ENCODE data around the gene DCK. TPM values are rescaled to one million over a fixed set of nuclear protein-coding genes. Genes with fewer than 3 reads are reported as not detected.
"Not testable (repeated sequence)": the region's sequence is repeated elsewhere in the genome, so short reads cannot be mapped to it uniquely, and the experiment has no call there.

DCK gene
- total and polyA plus RNA-seq, 2 experiments from 2014 or later, result 16.9 to 25.1 TPM

- no peak for TF ChIP-seq REST (IDR thresholded peaks at IDR 0.05; ENCODE audit: unreplicated experiment)
- TF ChIP-seq NANOG (IDR thresholded peaks at IDR 0.05; ENCODE audit: borderline replicate concordance), result no peak
- TF ChIP-seq JUNB (IDR thresholded peaks at IDR 0.05; ENCODE audit: unreplicated experiment), result no peak
- TF ChIP-seq ZNF114 (CRISPR knock-in tag; IDR thresholded peaks at IDR 0.05), result no peak
- TF ChIP-seq EZH2phosphoT487 (IDR thresholded peaks at IDR 0.05; ENCODE audit: unreplicated experiment), result no peak
These were observed 18.0 kb downstream of the DCK start (continued) for GRCh38 chr4:71011451-71011850.

GRCh38 chr4:71017391-71017790, 23.9 kb downstream of the DCK start:
- H2AFZ ChIP-seq; H3K4me2 ChIP-seq; H3K27me3 ChIP-seq (ENCODE audit: insufficient read depth); H3K4me1 ChIP-seq (ENCODE audit: insufficient read depth); ATAC-seq; H4K20me1 ChIP-seq (replicated peaks; ENCODE audit: insufficient read depth); H3K36me3 ChIP-seq (ENCODE audit: insufficient read depth); H3F3A ChIP-seq (replicated peaks; ENCODE audit: low read depth); H3K4me1 Mint-ChIP-seq; H3K27me3 Mint-ChIP-seq (ENCODE audit: insufficient read depth, low read depth, poor library complexity); H3K4me3 ChIP-seq; DNase-seq (ENCODE audit: low spot score); H3K9me2 ChIP-seq (ENCODE audit: insufficient read depth); H3K27ac ChIP-seq (ENCODE audit: low read depth); H3K27ac Mint-ChIP-seq; H3K4me3 Mint-ChIP-seq: not testable (repeated sequence)
- Mint-ChIP-seq H3K9me3 (peaks cover 33% of the 10 kb centered on the region), H3K36me3 (ENCODE audit: low read depth) (peaks cover 47% of the 10 kb centered on the region)
- peaks cover 22% of the 10 kb centered on the region for H3K79me2 ChIP-seq (replicated peaks; ENCODE audit: insufficient read depth)

GRCh38 chr4:71020611-71021010, 27.2 kb downstream of the DCK start:
- no peak overlapping the region for H3K4me3 Mint-ChIP-seq
- TF ChIP-seq EZH2phosphoT487 (IDR thresholded peaks at IDR 0.05; ENCODE audit: unreplicated experiment), result no peak
- TF ChIP-seq EZH2 (IDR thresholded peaks at IDR 0.05; ENCODE audit: low read depth, unreplicated experiment), result no peak
- no peak for TF ChIP-seq ETS1 (IDR thresholded peaks at IDR 0.05)
- TF ChIP-seq JUNB (IDR thresholded peaks at IDR 0.05; ENCODE audit: unreplicated experiment), result no peak
- no peak for TF ChIP-seq CTCF (conservative IDR thresholded peaks at IDR 0.05; ENCODE audit: low read depth in 2 of 2)
- no peak for TF ChIP-seq ZNF331 (CRISPR knock-in tag; IDR thresholded peaks at IDR 0.05; ENCODE audit: low read depth)
- no peak for TF ChIP-seq POLR2AphosphoS5 (IDR thresholded peaks at IDR 0.05; ENCODE audit: low read depth)
- no peak for TF ChIP-seq NANOG (IDR thresholded peaks at IDR 0.05; ENCODE audit: borderline replicate concordance)
- TF ChIP-seq STAT1 (IDR thresholded peaks at IDR 0.05; ENCODE audit: unreplicated experiment), result no peak
- no peak for TF ChIP-seq REST (IDR thresholded peaks at IDR 0.05; ENCODE audit: unreplicated experiment)
- TF ChIP-seq CREB1 (CRISPR knock-in tag; IDR thresholded peaks at IDR 0.05; ENCODE audit: low read depth), result no peak
- TF ChIP-seq ZNF114 (CRISPR knock-in tag; IDR thresholded peaks at IDR 0.05), result no peak

More at GRCh38 chr4:71020611-71021010, 27.2 kb downstream of the DCK start:
- Mint-ChIP-seq H3K4me1 (no peaks in the 10 kb centered on the region), H3K27me3 (ENCODE audit: insufficient read depth, low read depth, poor library complexity) (peaks cover 3% of the 10 kb centered on the region), H3K9me3 (peaks cover 5% of the 10 kb centered on the region; the same call in 1 of the 3 replicates), H3K36me3 (ENCODE audit: low read depth) (peaks cover 33% of the 10 kb centered on the region), H3K27ac (no peak overlapping the region)
- no peak overlapping the region; the same call in 1 of the 2 replicates for H3K27ac ChIP-seq (ENCODE audit: low read depth)
- no peak for ATAC-seq
- peaks cover 22% of the 10 kb centered on the region for H3K79me2 ChIP-seq (replicated peaks; ENCODE audit: insufficient read depth)
- H3K27me3 ChIP-seq (ENCODE audit: insufficient read depth), result no peaks in the 10 kb centered on the region
- H4K20me1 ChIP-seq (replicated peaks; ENCODE audit: insufficient read depth), result 0 out of 2 replicates have a peak, but pooled peaks cover 3% of the 10 kb centered on the region
- no peak for DNase-seq (ENCODE audit: low spot score)
- no peak overlapping the region for H2AFZ ChIP-seq
- no peaks in the 10 kb centered on the region for H3F3A ChIP-seq (replicated peaks; ENCODE audit: low read depth)
- H3K4me1 ChIP-seq (ENCODE audit: insufficient read depth), result no peaks in the 10 kb centered on the region
- H3K4me2 ChIP-seq, result no peak overlapping the region
- no peaks in the 10 kb centered on the region for H3K9me2 ChIP-seq (ENCODE audit: insufficient read depth)
- no peak overlapping the region for H3K4me3 ChIP-seq
- no peaks in the 10 kb centered on the region for H3K36me3 ChIP-seq (ENCODE audit: insufficient read depth)
